T-cell (primary cell): ENCODE results near the gene HS6ST3. TPM values are rescaled to one million over a fixed set of nuclear protein-coding genes. Genes with fewer than 3 reads are reported as not detected.

Source experiments
- ATAC-seq, 4 experiments: fragments of 200-7000 bp in 3 of 4; fragments of 150-1000 bp in 1 of 4; cut with Tn5 transposase; replicated peaks in 1 of 4; 1 replicate in 3 of 4; 2 replicates in 1 of 4; pipeline ENCODE4 v1.10.0; 2021; ENCODE audit warnings: moderate library complexity in 3 of 4, mild to moderate bottlenecking in 2 of 4, moderate number of reproducible peaks in 1 of 4
- CTCF ChIA-PET, 2 donors: fragments of 300-600 bp; sonication (Branson Sonifier 250); formaldehyde crosslinking; loops; one replicate each; lab custom pipeline; 2022; ENCODE audit warnings: antibody characterized with exemption in 2 of 2; lab: Charles Lee
- POLR2A ChIA-PET, 2 donors: fragments of 300-600 bp; sonication (Branson Sonifier 250); formaldehyde crosslinking; loops; one replicate each; lab custom pipeline; 2022; ENCODE audit warnings: antibody characterized with exemption in 2 of 2; lab: Charles Lee
- DNase-seq, 35 experiments: peaks; one replicate each; pipeline versions ENCODE4 v3.0.0 to v3.0.0-alpha.2; 2013 to 2023
- H3K27ac ChIP-seq: one replicate; pipeline ENCODE4 v1.5.1; 2013; ENCODE audit warnings: low read length
- H3K27me3 ChIP-seq, 2 experiments: replicated peaks in 1 of 2; 1 replicate in 1 of 2; 2 replicates in 1 of 2; pipeline versions ENCODE4 v1.6.1 to v1.7.0; 2013; ENCODE audit warnings: low read length in 1 of 2, mixed read lengths in 1 of 2; ENCODE audit not compliant: control insufficient read depth in 2 of 2, insufficient read depth in 2 of 2; ENCODE audit errors: extremely low read depth in 1 of 2
- H3K36me3 ChIP-seq, 2 donors: 1 replicate in 1 of 2; 2 replicates in 1 of 2; pipeline versions ENCODE4 v1.6.1 to v1.7.0; 2013; ENCODE audit warnings: low read length in 1 of 2; ENCODE audit not compliant: control insufficient read depth in 2 of 2, insufficient read depth in 1 of 2; ENCODE audit errors: extremely low read depth in 1 of 2
- H3K4me1 ChIP-seq, 2 experiments: 1 replicate in 1 of 2; 2 replicates in 1 of 2; pipeline versions ENCODE4 v1.6.1 to v1.7.0; 2013; ENCODE audit warnings: low read length in 2 of 2, mixed read lengths in 1 of 2; ENCODE audit not compliant: insufficient read depth in 2 of 2, control insufficient read depth in 1 of 2; ENCODE audit errors: extremely low read depth in 1 of 2
- H3K4me3 ChIP-seq, 2 donors: 1 replicate in 1 of 2; 2 replicates in 1 of 2; pipeline versions ENCODE4 v1.5.1 to v1.7.0; 2013; ENCODE audit warnings: mild to moderate bottlenecking in 2 of 2, low read length in 1 of 2, moderate library complexity in 1 of 2; ENCODE audit not compliant: control insufficient read depth in 1 of 2; ENCODE audit errors: extremely low read depth in 1 of 2
- H3K9me3 ChIP-seq: 2 replicates; pipeline ENCODE4 v1.7.0; 2013
- H3K27ac Mint-ChIP-seq, 2 donors: one replicate each; pipeline ENCODE4 v1.8.0; 2020 to 2021; ENCODE audit warnings: mild to moderate bottlenecking in 2 of 2, mixed read lengths in 2 of 2
- H3K27me3 Mint-ChIP-seq, 2 donors: one replicate each; pipeline ENCODE4 v1.8.0; 2021 to 2022; ENCODE audit warnings: mixed read lengths in 2 of 2
- H3K36me3 Mint-ChIP-seq: one replicate; pipeline ENCODE4 v1.8.0; 2021; ENCODE audit warnings: mixed read lengths
- H3K4me1 Mint-ChIP-seq, 3 donors: one replicate each; pipeline ENCODE4 v1.8.0; 2020 to 2022; ENCODE audit warnings: mixed read lengths in 3 of 3, mild to moderate bottlenecking in 1 of 3
- H3K4me3 Mint-ChIP-seq, 3 donors: one replicate each; pipeline ENCODE4 v1.8.0; 2020 to 2022; ENCODE audit warnings: mild to moderate bottlenecking in 3 of 3, mixed read lengths in 3 of 3, moderate library complexity in 3 of 3
- H3K9me3 Mint-ChIP-seq, 3 donors: one replicate each; pipeline ENCODE4 v1.8.0; 2020 to 2022; ENCODE audit warnings: mixed read lengths in 3 of 3
- WGBS: methylation state at CpG from one replicate; pipeline ENCODE4 v1.1.5; 2013; ENCODE audit warnings: missing lambda C conversion rate; ENCODE audit not compliant: insufficient coverage; 5-methylcytosine and 5-hydroxymethylcytosine counted together
- total RNA-seq, 35 experiments: library from RNA in 6 of 35; stranded (reverse) in 6 of 35; fragments of 120-200 nt in 1 of 35; gene quantifications; one replicate each; pipeline versions ENCODE4 v1.2.1 to v1.2.4 and lab custom pipeline; 2013 to 2026

The HS6ST3 gene
- total RNA-seq, 5 donors from 2014 or later (not counting 1 experiment from before 2014, with no cell fraction given) = not detected

- ATAC-seq = no peak
- ChIA-PET POLR2A (no interaction called here), CTCF (no interaction called here)
- WGBS = no CpG with 5 or more reads among the region's 2 CpGs
- Mint-ChIP-seq H3K4me1 (no peaks in the 10 kb centered on the region), H3K36me3 (no peaks in the 10 kb centered on the region), H3K9me3 (peaks cover 0 to 10% (median 2%) of the 10 kb centered on the region in 3 donors), H3K27ac (no peak overlapping the region), H3K27me3 (no peaks in the 10 kb centered on the region), H3K4me3 (no peak overlapping the region)
- Histone ChIP-seq H3K27me3 (no peaks in the 10 kb centered on the region), H3K36me3 (no peaks in the 10 kb centered on the region), H3K27ac (no peak overlapping the region), H3K4me1 (no peaks in the 10 kb centered on the region), H3K4me3 (no peak overlapping the region), H3K9me3 (no peaks in the 10 kb centered on the region)
- no peak for DNase-seq
Observed at GRCh38 chr13:96862093-96862492, 772.2 kb downstream of the HS6ST3 start.

- ATAC-seq (no peak), DNase-seq (no peak)
- H3K4me3 Mint-ChIP-seq = no peak overlapping the region
- H3K27me3 Mint-ChIP-seq = no peaks in the 10 kb centered on the region
- POLR2A ChIA-PET = no interaction called here
- H3K4me1 Mint-ChIP-seq = no peaks in the 10 kb centered on the region
- H3K36me3 ChIP-seq = no peaks in the 10 kb centered on the region
- WGBS = no CpG with 5 or more reads among the region's 1 CpG
- no peaks in the 10 kb centered on the region for H3K4me1 ChIP-seq
- H3K9me3 ChIP-seq = no peaks in the 10 kb centered on the region
- no peak overlapping the region for H3K27ac Mint-ChIP-seq
- CTCF ChIA-PET = no interaction called here
- no peaks in the 10 kb centered on the region for H3K27me3 ChIP-seq
- H3K27ac ChIP-seq = no peak overlapping the region
- H3K9me3 Mint-ChIP-seq = peaks cover 0 to 10% (median 2%) of the 10 kb centered on the region in 3 donors
- no peaks in the 10 kb centered on the region for H3K36me3 Mint-ChIP-seq
- H3K4me3 ChIP-seq = no peak overlapping the region
Observed at GRCh38 chr13:96862999-96863398, 773.1 kb downstream of the HS6ST3 start.

- Mint-ChIP-seq H3K27ac (no peak overlapping the region), H3K4me3 (no peak overlapping the region), H3K36me3 (no peaks in the 10 kb centered on the region), H3K9me3 (peaks cover 3 to 5% (median 3%) of the 10 kb centered on the region in 3 donors), H3K4me1 (no peaks in the 10 kb centered on the region), H3K27me3 (no peaks in the 10 kb centered on the region)
- H3K4me1 ChIP-seq = no peaks in the 10 kb centered on the region
- no peak overlapping the region for H3K27ac ChIP-seq
- no peaks in the 10 kb centered on the region for H3K27me3 ChIP-seq
- WGBS = no CpG with 5 or more reads among the region's 2 CpGs
- DNase-seq (no peak), ATAC-seq (no peak)
- no peaks in the 10 kb centered on the region for H3K36me3 ChIP-seq
- POLR2A ChIA-PET = no interaction called here
- no peak overlapping the region for H3K4me3 ChIP-seq
- CTCF ChIA-PET = no interaction called here
- no peaks in the 10 kb centered on the region for H3K9me3 ChIP-seq
Observed at GRCh38 chr13:96871469-96871868, 781.6 kb downstream of the HS6ST3 start.

GRCh38 chr13:96880419-96880818 lies 790.5 kb downstream of the HS6ST3 start:
- no peaks in the 10 kb centered on the region for H3K4me1 ChIP-seq
- H3K27ac ChIP-seq = no peak overlapping the region
- Mint-ChIP-seq H3K36me3 (no peaks in the 10 kb centered on the region), H3K9me3 (peaks cover 7 to 8% (median 8%) of the 10 kb centered on the region in 3 donors), H3K27ac (no peak overlapping the region), H3K4me1 (no peaks in the 10 kb centered on the region), H3K4me3 (no peak overlapping the region), H3K27me3 (no peaks in the 10 kb centered on the region)
- no peak overlapping the region for H3K4me3 ChIP-seq
- DNase-seq (no peak), ATAC-seq (no peak)
- no peaks in the 10 kb centered on the region for H3K9me3 ChIP-seq
- ChIA-PET CTCF (no interaction called here), POLR2A (no interaction called here)
- no peaks in the 10 kb centered on the region for H3K36me3 ChIP-seq
- no peaks in the 10 kb centered on the region for H3K27me3 ChIP-seq

Other genes with a start within 250 kb of the HS6ST3 start
- under 1 TPM in 4 of 5 donors, not detected in 1; 0.13 to 0.59 (median 0.42) TPM for gene UGGT2, start 36.7 kb upstream of the HS6ST3 start, total RNA-seq